Mesenchymal stem cell (in vitro differentiated cells and primary cell): Measurements from ENCODE around the gene TTC16.

Experiments used
- DNase-seq: peaks from one replicate; pipeline ENCODE4 v3.0.0-alpha.2; 2013
- H2AFZ ChIP-seq: one replicate; pipeline ENCODE4 v1.6.1; 2013; ENCODE audit warnings: low read depth, mild to moderate bottlenecking, control low read depth, inconsistent platforms, low read length, moderate library complexity
- H2AK5ac ChIP-seq: 2 replicates; pipeline ENCODE4 v1.6.1; 2013; ENCODE audit warnings: low read length, moderate library complexity, mild to moderate bottlenecking, inconsistent platforms; ENCODE audit not compliant: severe bottlenecking
- H2BK120ac ChIP-seq: one replicate; pipeline ENCODE4 v1.6.1; 2013; ENCODE audit warnings: low read depth, mild to moderate bottlenecking, inconsistent platforms, low read length, moderate library complexity
- H2BK12ac ChIP-seq, 2 experiments: one replicate each; pipeline ENCODE4 v1.6.1; 2013; ENCODE audit warnings: inconsistent platforms in 2 of 2, low read length in 2 of 2, mild to moderate bottlenecking in 2 of 2, moderate library complexity in 2 of 2, control low read depth in 1 of 2
- H2BK15ac ChIP-seq: one replicate; pipeline ENCODE4 v1.6.1; 2013; ENCODE audit warnings: mild to moderate bottlenecking, low read depth, inconsistent platforms; ENCODE audit not compliant: poor library complexity, severe bottlenecking
- H2BK5ac ChIP-seq: 2 replicates; pipeline ENCODE4 v1.6.1; 2013; ENCODE audit warnings: low read depth, mild to moderate bottlenecking, low read length, control low read depth, inconsistent platforms; ENCODE audit not compliant: poor library complexity, severe bottlenecking
- H3K14ac ChIP-seq, 2 experiments: one replicate each; pipeline ENCODE4 v1.6.1; 2013; ENCODE audit warnings: inconsistent platforms in 2 of 2, low read length in 2 of 2, control low read depth in 1 of 2, mild to moderate bottlenecking in 1 of 2, moderate library complexity in 1 of 2
- H3K18ac ChIP-seq, 2 experiments: one replicate each; pipeline ENCODE4 v1.6.1; 2013; ENCODE audit warnings: inconsistent platforms in 2 of 2, low read length in 2 of 2, control low read depth in 1 of 2, low read depth in 1 of 2, mild to moderate bottlenecking in 1 of 2
- H3K23ac ChIP-seq, 2 experiments: one replicate each; pipeline ENCODE4 v1.6.1; 2013; ENCODE audit warnings: inconsistent platforms in 2 of 2, low read length in 2 of 2, mild to moderate bottlenecking in 2 of 2, moderate library complexity in 2 of 2, control low read depth in 1 of 2
- H3K27ac ChIP-seq: 2 replicates; pipeline ENCODE4 v1.5.1; 2013; ENCODE audit warnings: mild to moderate bottlenecking, moderate library complexity, low read length, control low read depth, inconsistent platforms; ENCODE audit not compliant: poor library complexity, severe bottlenecking
- H3K27me3 ChIP-seq, 2 experiments: 2 replicates each; pipeline versions ENCODE4 v1.6.1 to v1.7.0; 2013; ENCODE audit warnings: low read length in 2 of 2, mild to moderate bottlenecking in 2 of 2, moderate library complexity in 2 of 2, control low read depth in 1 of 2, inconsistent platforms in 1 of 2; ENCODE audit not compliant: control insufficient read depth in 1 of 2, insufficient read depth in 1 of 2
- H3K36me3 ChIP-seq, 2 experiments: 2 replicates each; pipeline versions ENCODE4 v1.6.1 to v1.7.0; 2013; ENCODE audit warnings: low read length in 2 of 2, control low read depth in 1 of 2, inconsistent platforms in 1 of 2, low read depth in 1 of 2, mild to moderate bottlenecking in 1 of 2; ENCODE audit not compliant: insufficient read depth in 2 of 2, control insufficient read depth in 1 of 2
- H3K4ac ChIP-seq, 2 experiments: one replicate each; pipeline ENCODE4 v1.6.1; 2013; ENCODE audit warnings: inconsistent platforms in 2 of 2, low read length in 2 of 2, mild to moderate bottlenecking in 2 of 2, moderate library complexity in 2 of 2, control low read depth in 1 of 2, low read depth in 1 of 2
- H3K4me1 ChIP-seq: 2 replicates; pipeline ENCODE4 v1.6.1; 2013; ENCODE audit warnings: low read depth, low read length, control low read depth; ENCODE audit not compliant: control insufficient read depth, insufficient read depth
- H3K4me2 ChIP-seq: 2 replicates; pipeline ENCODE4 v1.6.1; 2013; ENCODE audit warnings: low read length, mild to moderate bottlenecking, inconsistent platforms; ENCODE audit not compliant: poor library complexity, severe bottlenecking
- H3K4me3 ChIP-seq, 2 experiments: 2 replicates each; pipeline versions ENCODE4 v1.5.1 to v1.7.0; 2013; ENCODE audit warnings: low read length in 2 of 2, mild to moderate bottlenecking in 2 of 2, control low read depth in 1 of 2, low read depth in 1 of 2; ENCODE audit not compliant: insufficient read depth in 1 of 2
- H3K79me1 ChIP-seq: replicated peaks from 2 replicates; pipeline ENCODE4 v1.6.1; 2013; ENCODE audit warnings: mild to moderate bottlenecking, control low read depth, low read length, inconsistent platforms; ENCODE audit not compliant: poor library complexity, severe bottlenecking
- H3K9ac ChIP-seq: 2 replicates; pipeline ENCODE4 v1.7.0; 2013; ENCODE audit warnings: mild to moderate bottlenecking, low read length, moderate library complexity
- H3K9me3 ChIP-seq: 2 replicates; pipeline ENCODE4 v1.7.0; 2013; ENCODE audit warnings: mild to moderate bottlenecking, low read length; ENCODE audit not compliant: control insufficient read depth
- H4K8ac ChIP-seq: one replicate; pipeline ENCODE4 v1.6.1; 2013; ENCODE audit warnings: inconsistent platforms, mild to moderate bottlenecking, low read length, moderate library complexity
- H4K91ac ChIP-seq: one replicate; pipeline ENCODE4 v1.6.1; 2013; ENCODE audit warnings: mild to moderate bottlenecking, low read length, inconsistent platforms
- WGBS: methylation state at CpG from one replicate; pipeline ENCODE4 v1.1.7; 2013; ENCODE audit warnings: mixed read lengths; 5-methylcytosine and 5-hydroxymethylcytosine counted together

Gene TTC16

GRCh38 chr9:127689329-127690000, 26.4 kb upstream of the TTC16 start:
- Histone ChIP-seq H3K27me3 (no peaks in the 10 kb centered on the region), H3K4ac (no peak overlapping the region), H2BK120ac (no peak overlapping the region), H4K91ac (no peak overlapping the region), H3K9ac (no peak overlapping the region), H3K4me2 (no peak overlapping the region), H2BK12ac (no peak overlapping the region), H2BK5ac (no peak overlapping the region), H4K8ac (no peak overlapping the region), H3K9me3 (no peaks in the 10 kb centered on the region), H3K36me3 (peaks cover 53 to 91% of the 10 kb centered on the region in 2 experiments), H2BK15ac (no peak overlapping the region), H3K23ac (no peak overlapping the region), H3K14ac (no peak overlapping the region), H3K4me3 (no peak overlapping the region), H3K79me1 (no peaks in the 10 kb centered on the region), H3K4me1 (peaks cover 4% of the 10 kb centered on the region), H2AK5ac (no peak overlapping the region), H3K27ac (no peak overlapping the region), H3K18ac (no peak overlapping the region), H2AFZ (no peak overlapping the region)
- no peak for DNase-seq
- 91% methylated on average over 13 of the region's 13 CpGs for WGBS

- Histone ChIP-seq H2BK5ac (no peak overlapping the region), H3K79me1 (no peaks in the 10 kb centered on the region), H4K8ac (no peak overlapping the region), H2BK12ac (no peak overlapping the region), H3K14ac (no peak overlapping the region), H3K4me2 (no peak overlapping the region), H4K91ac (no peak overlapping the region), H3K18ac (no peak overlapping the region), H3K4me3 (no peak overlapping the region), H3K36me3 (peaks cover 57 to 85% of the 10 kb centered on the region in 2 experiments), H3K27me3 (no peaks in the 10 kb centered on the region), H3K9me3 (no peaks in the 10 kb centered on the region), H3K4me1 (no peaks in the 10 kb centered on the region), H2AFZ (no peak overlapping the region), H2AK5ac (no peak overlapping the region), H3K27ac (no peak overlapping the region), H3K23ac (no peak overlapping the region), H3K4ac (no peak overlapping the region), H2BK15ac (no peak overlapping the region), H2BK120ac (no peak overlapping the region), H3K9ac (no peak overlapping the region)
- 95% methylated on average over 10 of the region's 10 CpGs for WGBS
- DNase-seq = no peak
Observed at GRCh38 chr9:127690735-127691134, 25.1 kb upstream of the TTC16 start.

DNA sequence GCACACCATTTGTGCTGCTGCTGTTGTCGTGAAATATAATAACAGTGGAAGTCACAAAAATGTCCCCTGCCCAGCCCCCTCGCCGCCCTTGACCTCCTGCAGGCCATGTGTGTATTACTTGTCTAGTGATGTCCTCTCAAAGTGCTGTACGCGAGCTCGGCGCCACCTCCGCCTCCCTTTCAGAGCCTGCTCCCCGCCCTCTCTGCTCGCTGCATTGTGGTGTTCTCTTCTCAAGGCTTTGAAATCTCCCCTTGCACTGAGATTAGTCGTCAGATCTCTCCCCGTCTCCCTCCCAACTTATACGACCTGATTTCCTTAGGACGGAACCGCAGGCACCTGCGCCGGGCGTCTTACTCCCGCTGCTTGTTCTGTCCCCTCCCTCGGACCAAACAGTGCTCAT, 23.8 kb upstream of the TTC16 start:
- H2BK120ac ChIP-seq = no peak overlapping the region
- DNase-seq = no peak
- no peaks in the 10 kb centered on the region for H3K27me3 ChIP-seq
- H3K9ac ChIP-seq = no peak overlapping the region
- no peak overlapping the region for H3K4me3 ChIP-seq
- H3K9me3 ChIP-seq = no peaks in the 10 kb centered on the region
- H2BK12ac ChIP-seq = no peak overlapping the region
- peaks cover 52 to 72% of the 10 kb centered on the region in 2 experiments for H3K36me3 ChIP-seq
- WGBS = 89% methylated on average over 19 of the region's 20 CpGs
- H3K27ac ChIP-seq = no peak overlapping the region
- H3K23ac ChIP-seq = no peak overlapping the region
- no peak overlapping the region for H2BK15ac ChIP-seq
- H3K18ac ChIP-seq = no peak overlapping the region
- H3K4me1 ChIP-seq = no peaks in the 10 kb centered on the region
- H2BK5ac ChIP-seq = no peak overlapping the region
- no peak overlapping the region for H3K4me2 ChIP-seq
- no peaks in the 10 kb centered on the region for H3K79me1 ChIP-seq
- H3K4ac ChIP-seq = no peak overlapping the region
- no peak overlapping the region for H2AK5ac ChIP-seq
- H4K8ac ChIP-seq = no peak overlapping the region
- no peak overlapping the region for H2AFZ ChIP-seq
- H4K91ac ChIP-seq = no peak overlapping the region
- H3K14ac ChIP-seq = no peak overlapping the region

GRCh38 chr9:127693143-127693542, 22.7 kb upstream of the TTC16 start:
- Histone ChIP-seq H4K8ac (no peak overlapping the region), H2AFZ (no peak overlapping the region), H2AK5ac (no peak overlapping the region), H2BK120ac (no peak overlapping the region), H3K4me2 (no peak overlapping the region), H4K91ac (no peak overlapping the region), H2BK15ac (no peak overlapping the region), H3K14ac (no peak overlapping the region), H3K9me3 (no peaks in the 10 kb centered on the region), H3K27me3 (no peaks in the 10 kb centered on the region), H3K79me1 (no peaks in the 10 kb centered on the region), H3K4me1 (no peaks in the 10 kb centered on the region), H3K4ac (no peak overlapping the region), H2BK12ac (no peak overlapping the region), H3K27ac (no peak overlapping the region), H3K23ac (no peak overlapping the region), H3K18ac (no peak overlapping the region), H3K9ac (no peak overlapping the region), H2BK5ac (no peak overlapping the region), H3K36me3 (peaks cover 43 to 61% of the 10 kb centered on the region in 2 experiments), H3K4me3 (no peak overlapping the region)
- WGBS = 90% methylated on average over 10 of the region's 10 CpGs
- DNase-seq = no peak
